Hepatocyte (in vitro differentiated cells): ENCODE measurements around the gene NPPC.

Source experiments
- EZH2 ChIP-seq: fragments of 200-600 bp; sonication (generic); IDR thresholded peaks from 2 replicates; pipeline ENCODE4 v1.6.1; 2016; ENCODE audit warnings: antibody characterized with exemption, mild to moderate bottlenecking, borderline replicate concordance
- EZH2phosphoT487 ChIP-seq: fragments of 200-600 bp; sonication (generic); IDR thresholded peaks from one replicate; pipeline ENCODE4 v1.6.1; 2018; ENCODE audit warnings: antibody characterized with exemption, mild to moderate bottlenecking, low read depth, moderate library complexity; ENCODE audit not compliant: unreplicated experiment, severe bottlenecking
- TF ChIP-seq, protein P1 (sequence below): fragments of 200-600 bp; sonication (generic); IDR thresholded peaks from 2 replicates; pipeline ENCODE4 v1.5.1; 2016; ENCODE audit warnings: antibody characterized with exemption, mild to moderate bottlenecking; ENCODE audit not compliant: poor library complexity

DNA sequence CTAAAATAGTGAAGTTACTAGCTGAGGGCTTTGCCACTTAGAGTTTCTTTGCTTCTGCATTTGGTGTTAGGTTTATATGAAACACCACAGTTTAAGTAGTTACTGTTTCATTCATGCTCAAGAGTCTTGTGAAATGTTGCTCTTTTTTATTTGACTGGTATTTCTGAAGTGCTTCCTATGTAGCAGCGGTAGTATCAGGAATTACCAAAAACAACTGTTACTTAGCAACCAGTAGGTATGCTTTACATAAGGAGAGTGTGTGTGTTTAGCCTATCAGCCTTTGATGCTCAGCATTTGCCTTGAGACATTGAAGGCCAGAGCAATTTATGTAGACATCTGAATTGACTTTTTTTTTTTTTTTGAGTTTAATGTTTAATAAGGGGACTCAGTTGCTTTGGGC is 38.9 kb upstream of the NPPC start:
- TF ChIP-seq, protein P1, sequence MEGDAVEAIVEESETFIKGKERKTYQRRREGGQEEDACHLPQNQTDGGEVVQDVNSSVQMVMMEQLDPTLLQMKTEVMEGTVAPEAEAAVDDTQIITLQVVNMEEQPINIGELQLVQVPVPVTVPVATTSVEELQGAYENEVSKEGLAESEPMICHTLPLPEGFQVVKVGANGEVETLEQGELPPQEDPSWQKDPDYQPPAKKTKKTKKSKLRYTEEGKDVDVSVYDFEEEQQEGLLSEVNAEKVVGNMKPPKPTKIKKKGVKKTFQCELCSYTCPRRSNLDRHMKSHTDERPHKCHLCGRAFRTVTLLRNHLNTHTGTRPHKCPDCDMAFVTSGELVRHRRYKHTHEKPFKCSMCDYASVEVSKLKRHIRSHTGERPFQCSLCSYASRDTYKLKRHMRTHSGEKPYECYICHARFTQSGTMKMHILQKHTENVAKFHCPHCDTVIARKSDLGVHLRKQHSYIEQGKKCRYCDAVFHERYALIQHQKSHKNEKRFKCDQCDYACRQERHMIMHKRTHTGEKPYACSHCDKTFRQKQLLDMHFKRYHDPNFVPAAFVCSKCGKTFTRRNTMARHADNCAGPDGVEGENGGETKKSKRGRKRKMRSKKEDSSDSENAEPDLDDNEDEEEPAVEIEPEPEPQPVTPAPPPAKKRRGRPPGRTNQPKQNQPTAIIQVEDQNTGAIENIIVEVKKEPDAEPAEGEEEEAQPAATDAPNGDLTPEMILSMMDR: no peak
- no peak for TF ChIP-seq EZH2
- TF ChIP-seq EZH2phosphoT487: no peak
